ENCODE data around the gene CELF4.

The CELF4 gene

GRCh38 chr18:37393945-37394609 lies 171.5 kb downstream of the CELF4 start:
- no peak for TF ChIP-seq CTCF (IDR thresholded peaks at IDR 0.05; ENCODE audit: borderline replicate concordance, extremely low read depth, low read length, poor library complexity, severe bottlenecking)
- no peak for TF ChIP-seq EZH2 (IDR thresholded peaks at IDR 0.05; ENCODE audit: borderline replicate concordance, low read depth, low read length, severe bottlenecking)
- DNase-seq: no peak
- Histone ChIP-seq H3K79me2 (ENCODE audit: insufficient read depth, low read length) (no peaks in the 10 kb centered on the region), H3K9me3 (ENCODE audit: insufficient read depth, low read length, severe bottlenecking) (peaks cover 7% of the 10 kb centered on the region), H3K4me2 (ENCODE audit: insufficient read depth, low read length) (no peak overlapping the region), H2AFZ (ENCODE audit: low read depth, low read length) (no peak overlapping the region), H3K27ac (ENCODE audit: low read length) (no peak overlapping the region), H3K27me3 (ENCODE audit: insufficient read depth, low read length, poor library complexity) (no peaks in the 10 kb centered on the region), H3K4me3 (ENCODE audit: low read depth in 1 of 2, low read length in 2 of 2) (no peak overlapping the region), H3K4me1 (ENCODE audit: insufficient read depth, low read length) (no peaks in the 10 kb centered on the region), H4K20me1 (ENCODE audit: insufficient read depth, low read length) (no peaks in the 10 kb centered on the region), H3K36me3 (ENCODE audit: insufficient read depth, low read length) (no peaks in the 10 kb centered on the region), H3K9ac (ENCODE audit: low read depth, low read length) (no peak overlapping the region)
- no peak for ATAC-seq (ENCODE audit: insufficient read depth, low read depth)

- no peaks in the 10 kb centered on the region for H3K27me3 ChIP-seq (ENCODE audit: insufficient read depth, low read length, poor library complexity)
- H2AFZ ChIP-seq (ENCODE audit: low read depth, low read length): no peak overlapping the region
- H3K4me1 ChIP-seq (ENCODE audit: insufficient read depth, low read length): no peaks in the 10 kb centered on the region
- no peak overlapping the region for H3K27ac ChIP-seq (ENCODE audit: low read length)
- no peak for TF ChIP-seq CTCF (IDR thresholded peaks at IDR 0.05; ENCODE audit: borderline replicate concordance, extremely low read depth, low read length, poor library complexity, severe bottlenecking)
- TF ChIP-seq EZH2 (IDR thresholded peaks at IDR 0.05; ENCODE audit: borderline replicate concordance, low read depth, low read length, severe bottlenecking): no peak
- no peak overlapping the region for H3K9ac ChIP-seq (ENCODE audit: low read depth, low read length)
- H3K36me3 ChIP-seq (ENCODE audit: insufficient read depth, low read length): no peaks in the 10 kb centered on the region
- H3K4me3 ChIP-seq (ENCODE audit: low read depth in 1 of 2, low read length in 2 of 2): no peak overlapping the region
- H3K9me3 ChIP-seq (ENCODE audit: insufficient read depth, low read length, severe bottlenecking): peaks cover 7% of the 10 kb centered on the region
- ATAC-seq (ENCODE audit: insufficient read depth, low read depth) (no peak), DNase-seq (no peak)
- H3K4me2 ChIP-seq (ENCODE audit: insufficient read depth, low read length): no peak overlapping the region
- no peaks in the 10 kb centered on the region for H3K79me2 ChIP-seq (ENCODE audit: insufficient read depth, low read length)
- H4K20me1 ChIP-seq (ENCODE audit: insufficient read depth, low read length): no peaks in the 10 kb centered on the region
Observed at GRCh38 chr18:37393221-37393827, 172.3 kb downstream of the CELF4 start.

GRCh38 chr18:37392648-37393047 lies 172.9 kb downstream of the CELF4 start:
- no peak overlapping the region for H3K4me2 ChIP-seq (ENCODE audit: insufficient read depth, low read length)
- no peaks in the 10 kb centered on the region for H3K4me1 ChIP-seq (ENCODE audit: insufficient read depth, low read length)
- H4K20me1 ChIP-seq (ENCODE audit: insufficient read depth, low read length): no peaks in the 10 kb centered on the region
- ATAC-seq (ENCODE audit: insufficient read depth, low read depth) (no peak), DNase-seq (no peak)
- no peak overlapping the region for H3K9ac ChIP-seq (ENCODE audit: low read depth, low read length)
- no peaks in the 10 kb centered on the region for H3K27me3 ChIP-seq (ENCODE audit: insufficient read depth, low read length, poor library complexity)
- TF ChIP-seq CTCF (IDR thresholded peaks at IDR 0.05; ENCODE audit: borderline replicate concordance, extremely low read depth, low read length, poor library complexity, severe bottlenecking): no peak
- no peak for TF ChIP-seq EZH2 (IDR thresholded peaks at IDR 0.05; ENCODE audit: borderline replicate concordance, low read depth, low read length, severe bottlenecking)
- H3K9me3 ChIP-seq (ENCODE audit: insufficient read depth, low read length, severe bottlenecking): peaks cover 7% of the 10 kb centered on the region
- H2AFZ ChIP-seq (ENCODE audit: low read depth, low read length): no peak overlapping the region
- no peak overlapping the region for H3K4me3 ChIP-seq (ENCODE audit: low read depth in 1 of 2, low read length in 2 of 2)
- no peaks in the 10 kb centered on the region for H3K79me2 ChIP-seq (ENCODE audit: insufficient read depth, low read length)
- no peaks in the 10 kb centered on the region for H3K36me3 ChIP-seq (ENCODE audit: insufficient read depth, low read length)
- H3K27ac ChIP-seq (ENCODE audit: low read length): no peak overlapping the region

All from DND-41 (cell line).